ENCODE results near the gene CST11. TPM values are rescaled to one million over a fixed set of nuclear protein-coding genes. Genes with fewer than 3 reads are reported as not detected.

Gene CST11
- total RNA-seq, 1 donor from 2014 or later, result not detected

Other genes with a start within 250 kb of the CST11 start
- 34.4 TPM for gene NXT1, start 102.1 kb downstream of the CST11 start, total RNA-seq (ENCODE audit: insufficient read depth, low replicate concordance)
- gene GZF1, start 90.7 kb downstream of the CST11 start, total RNA-seq (ENCODE audit: insufficient read depth, low replicate concordance), result 18.1 TPM
- 26.5 TPM for gene NAPB, start 31.4 kb downstream of the CST11 start, total RNA-seq (ENCODE audit: insufficient read depth, low replicate concordance)
- gene CSTL1, start 13.2 kb downstream of the CST11 start, total RNA-seq (ENCODE audit: insufficient read depth, low replicate concordance), result not detected
- not detected for gene CST8, start 38.2 kb upstream of the CST11 start, total RNA-seq (ENCODE audit: insufficient read depth, low replicate concordance)
- gene CST9L, start 115.6 kb upstream of the CST11 start, total RNA-seq (ENCODE audit: insufficient read depth, low replicate concordance), result 0.96 TPM
- not detected for gene CST9, start 153.0 kb upstream of the CST11 start, total RNA-seq (ENCODE audit: insufficient read depth, low replicate concordance)
- gene CST3, start 185.1 kb upstream of the CST11 start, total RNA-seq (ENCODE audit: insufficient read depth, low replicate concordance), result 92.7 TPM
- gene CST4, start 236.2 kb upstream of the CST11 start, total RNA-seq (ENCODE audit: insufficient read depth, low replicate concordance), result not detected